HG02938 (cell line): Measurements from ENCODE around the gene MRC2.
"Not testable (repeated sequence)": the region's sequence is repeated elsewhere in the genome, so short reads cannot be mapped to it uniquely, and the experiment has no call there.

Experiments
- ATAC-seq: cut with Tn5 transposase; IDR thresholded peaks from one replicate; pipeline ENCODE4 v1.9.1; 2021; ENCODE audit warnings: mild to moderate bottlenecking, moderate library complexity; ENCODE audit not compliant: unreplicated experiment

Gene MRC2

GRCh38 chr17:62613095-62613494 lies 14.4 kb upstream of the MRC2 start:
- not testable (repeated sequence) for ATAC-seq

DNA sequence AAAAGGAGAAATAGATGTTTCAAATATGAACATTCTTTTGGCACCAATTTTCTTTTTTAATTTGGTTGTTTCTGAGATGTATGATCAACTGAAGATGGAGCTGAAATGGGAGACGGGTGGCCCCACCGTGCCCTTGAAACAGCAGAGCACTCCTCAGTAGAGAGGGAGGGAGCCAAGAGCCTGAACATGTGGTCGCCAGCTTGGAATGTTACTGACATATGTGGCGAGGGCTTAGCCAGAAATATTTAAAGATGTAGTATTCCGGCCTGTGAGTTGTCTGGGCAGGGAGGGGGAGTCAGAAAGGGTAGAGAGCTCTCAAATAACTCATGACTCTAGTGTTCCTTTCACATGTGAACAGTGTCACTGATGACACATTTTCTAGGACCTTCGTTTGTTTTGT lies 13.3 kb upstream of the MRC2 start:
- no peak for ATAC-seq

DNA sequence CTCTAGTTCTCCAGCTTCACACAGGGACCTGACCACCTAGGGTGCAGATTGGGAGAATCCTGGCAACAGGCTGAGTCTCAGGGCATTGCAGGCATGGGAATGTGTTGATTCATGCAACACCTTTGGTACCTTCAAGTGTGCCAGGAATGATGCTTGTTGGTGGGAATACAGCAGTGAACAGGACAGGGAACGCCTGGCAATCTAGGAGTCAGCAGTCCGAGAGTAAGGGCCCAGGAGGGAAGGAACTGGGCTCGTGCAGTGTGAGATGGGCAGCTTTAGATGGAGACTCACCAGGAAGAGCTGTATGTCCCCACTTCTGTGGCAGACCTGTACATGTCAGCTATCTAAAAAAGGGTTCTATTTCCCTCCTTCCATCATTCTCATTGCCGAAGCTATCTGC lies 12.0 kb upstream of the MRC2 start:
- ATAC-seq = no peak

DNA sequence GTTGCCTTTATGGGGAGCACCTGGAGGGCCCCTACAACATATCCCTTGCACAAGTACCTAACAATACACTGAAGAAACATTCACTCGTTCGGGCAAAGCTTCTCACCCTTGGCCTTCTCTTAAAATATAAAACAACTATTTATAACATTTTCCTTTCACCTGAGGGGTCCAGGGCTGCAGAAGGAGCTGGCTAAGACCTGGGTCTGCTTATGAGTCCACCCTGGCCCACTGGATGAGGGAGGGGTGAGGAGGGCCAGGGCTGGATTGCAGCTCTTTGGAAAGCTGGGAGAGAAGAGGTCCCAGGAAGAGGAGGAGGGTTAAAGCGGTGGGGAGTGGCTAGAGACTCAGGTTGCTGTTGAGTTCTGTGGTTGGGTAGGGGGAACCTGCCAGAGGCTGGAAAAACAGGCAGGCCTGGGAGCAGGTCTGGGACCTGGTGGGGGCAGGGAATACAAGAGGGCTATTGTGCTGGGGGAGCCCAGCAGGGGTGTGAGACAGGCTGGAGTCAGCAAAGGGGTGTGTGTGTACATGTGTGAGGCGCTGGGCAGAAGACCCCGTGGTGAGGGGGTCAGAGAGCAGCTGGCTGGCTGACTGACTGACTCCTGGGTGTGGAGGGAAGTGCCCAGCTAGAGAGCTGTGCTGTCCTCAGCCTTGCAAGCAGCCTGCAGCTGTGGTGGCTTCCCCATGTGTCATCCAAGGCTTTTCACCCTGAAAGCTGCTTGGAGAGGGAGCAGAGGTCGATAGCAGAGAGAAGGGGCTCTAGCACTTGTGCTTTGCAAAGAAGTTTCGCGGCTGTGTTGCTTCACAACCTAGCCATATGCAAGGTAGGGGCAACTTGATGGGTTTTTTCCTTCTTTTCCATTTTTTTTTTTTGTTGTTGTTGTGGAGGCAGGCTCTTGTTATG lies 10.2 kb upstream of the MRC2 start:
- no peak for ATAC-seq

- no peak for ATAC-seq
These were observed 9.5 kb upstream of the MRC2 start for GRCh38 chr17:62617894-62618472.

GRCh38 chr17:62618647-62619416 lies 8.6 kb upstream of the MRC2 start:
- ATAC-seq = no peak

DNA sequence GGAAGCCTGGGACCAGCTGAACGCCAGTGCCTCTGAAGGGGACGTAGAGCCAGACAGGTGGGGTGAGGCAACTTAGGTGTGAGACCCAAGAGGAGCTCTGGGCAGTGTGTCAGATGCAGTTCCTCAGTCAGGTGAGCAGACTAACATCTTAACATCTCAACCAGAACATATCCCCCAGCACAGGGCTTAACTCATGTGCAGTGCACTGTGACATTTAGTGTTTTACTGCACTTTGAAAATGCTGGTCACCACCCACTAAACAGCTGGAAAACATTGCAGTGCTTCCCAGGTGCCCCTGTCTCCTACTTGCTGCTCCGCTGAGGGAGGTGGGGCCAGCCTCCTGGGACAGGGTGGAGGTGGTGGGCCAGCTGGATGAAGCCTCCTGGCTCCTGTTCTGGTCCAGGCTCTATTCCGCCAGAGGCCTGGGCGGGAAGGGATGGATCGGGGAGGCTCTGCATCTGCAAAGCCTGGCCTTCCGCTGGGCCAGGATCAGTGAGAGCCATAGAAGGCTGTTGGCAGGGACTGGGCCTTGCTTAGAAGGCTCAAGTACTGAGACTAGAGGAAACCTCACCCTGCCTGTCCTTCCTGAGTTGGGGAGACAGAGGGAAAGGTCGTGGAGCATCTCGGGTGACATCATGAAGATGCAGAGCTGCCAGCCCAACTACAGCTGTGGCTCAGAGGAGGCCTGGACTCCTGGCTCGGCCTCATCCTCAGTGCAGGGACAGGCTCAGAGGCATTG lies 7.9 kb upstream of the MRC2 start:
- ATAC-seq = no peak

GRCh38 chr17:62621223-62621622 lies 6.2 kb upstream of the MRC2 start:
- no peak for ATAC-seq

GRCh38 chr17:62625184-62625869 lies 2.1 kb upstream of the MRC2 start:
- no peak for ATAC-seq

GRCh38 chr17:62625870-62626200 lies 1.6 kb upstream of the MRC2 start:
- ATAC-seq = no peak

- no peak for ATAC-seq
These were observed 701 bp upstream of the MRC2 start for GRCh38 chr17:62626719-62627218.

- peak; percentile 32 for ATAC-seq
These were observed 599 bp downstream of the MRC2 start for GRCh38 chr17:62627904-62628633.

GRCh38 chr17:62628831-62629555 lies 1.5 kb downstream of the MRC2 start:
- no peak for ATAC-seq

DNA sequence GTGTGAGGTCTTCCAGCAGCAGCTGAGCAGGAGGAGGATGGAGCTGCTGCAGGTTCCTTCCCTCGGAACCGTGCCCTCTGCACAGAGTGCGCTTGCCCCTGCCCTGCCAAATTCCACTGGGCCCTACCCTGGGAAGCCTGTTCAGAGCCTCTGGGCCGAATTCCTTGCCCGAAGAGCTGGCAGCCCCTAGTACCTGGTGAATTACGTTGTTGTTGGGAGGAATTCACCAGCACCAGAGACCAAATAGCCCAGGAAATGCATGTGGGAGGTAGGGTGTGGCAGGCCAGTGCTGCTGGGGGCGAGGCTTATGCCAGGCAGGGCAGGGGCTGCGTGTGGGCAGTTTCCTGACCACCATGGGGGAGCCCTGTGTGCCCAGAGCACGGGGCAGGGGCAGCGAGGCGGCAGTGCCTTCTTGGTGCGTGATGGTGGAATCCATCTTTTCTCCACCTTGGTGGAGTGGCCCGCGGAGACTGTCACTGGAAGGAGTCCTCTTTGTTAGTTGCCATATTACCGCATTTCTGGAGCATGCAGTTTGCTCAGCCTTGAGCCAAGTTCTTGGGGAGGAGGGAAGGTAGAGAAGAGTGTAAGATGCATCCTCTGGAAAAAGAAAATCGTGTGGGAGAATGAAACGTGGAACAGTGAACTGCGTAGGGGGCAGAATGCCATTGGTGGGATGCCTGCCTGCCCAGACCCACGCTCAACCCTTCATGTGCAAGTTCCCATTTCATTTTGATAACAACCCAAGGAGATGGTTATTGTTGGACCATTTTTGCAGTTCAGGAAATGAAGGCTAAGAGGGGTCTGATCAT lies 2.3 kb downstream of the MRC2 start:
- ATAC-seq = no peak

GRCh38 chr17:62630365-62631085 lies 3.1 kb downstream of the MRC2 start:
- ATAC-seq = no peak

DNA sequence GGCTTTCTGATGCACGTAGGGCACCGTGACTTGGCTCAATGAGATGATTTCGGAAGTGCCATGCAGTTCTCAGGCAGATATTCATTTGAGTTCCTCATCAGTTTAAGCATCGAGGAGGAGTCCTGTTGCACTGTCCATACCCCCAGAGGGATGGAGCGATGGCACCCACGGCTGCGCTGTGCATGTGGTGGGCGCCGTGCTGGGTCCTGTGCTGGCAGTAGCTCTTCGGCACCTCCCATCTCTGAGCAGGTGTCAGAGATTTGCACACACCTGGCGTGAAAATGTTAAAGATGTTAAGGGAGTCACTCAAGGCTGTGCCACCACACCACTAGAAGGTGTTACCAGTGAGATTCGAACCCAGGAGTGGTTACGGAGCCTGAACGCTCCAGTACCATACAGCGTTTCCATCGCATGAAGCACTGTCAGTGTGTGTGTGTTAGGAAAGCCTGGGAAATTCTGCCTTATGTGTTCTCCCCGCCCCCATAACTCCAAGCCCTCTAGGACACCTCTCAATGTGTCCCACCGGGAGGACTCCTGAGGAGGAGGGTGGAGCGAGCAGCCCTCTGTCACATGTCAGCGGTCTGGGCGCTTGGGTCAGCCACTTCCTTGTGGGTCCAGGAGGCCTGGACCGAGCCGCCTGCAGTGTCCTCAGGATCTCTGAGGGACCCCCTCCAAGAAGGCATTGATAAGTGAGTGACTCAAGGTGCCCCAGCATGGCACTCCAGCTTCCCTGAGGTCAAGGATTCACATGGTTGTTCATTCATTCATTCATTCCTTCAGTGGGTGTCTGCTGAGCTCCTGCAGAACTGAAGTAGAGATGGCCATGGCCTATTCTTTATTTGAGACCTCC lies 3.8 kb downstream of the MRC2 start:
- ATAC-seq = no peak
